Astrocyte of the spinal cord (primary cell): ENCODE measurements around the gene AFG1L.
"Not testable (repeated sequence)": the region's sequence is repeated elsewhere in the genome, so short reads cannot be mapped to it uniquely, and the experiment has no call there.

Experiments used
- DNase-seq: peaks from one replicate; pipeline ENCODE4 v3.0.0; 2011; ENCODE audit warnings: low read depth, low spot score
- H3K4me3 ChIP-seq: 2 replicates; pipeline ENCODE4 v1.5.1; 2011; ENCODE audit warnings: low read depth, mild to moderate bottlenecking, low read length, moderate library complexity
- CTCF ChIP-seq: IDR thresholded peaks from 2 replicates; pipeline ENCODE4 v1.5.1; 2012; ENCODE audit warnings: low read depth, mild to moderate bottlenecking, low read length, inconsistent platforms
- in situ Hi-C: cut with HindIII; loops from 2 replicates; pipeline ENCODE4 v1.10.0; 2017; ENCODE audit warnings: low sequenced_read_pairs

Gene AFG1L

DNA sequence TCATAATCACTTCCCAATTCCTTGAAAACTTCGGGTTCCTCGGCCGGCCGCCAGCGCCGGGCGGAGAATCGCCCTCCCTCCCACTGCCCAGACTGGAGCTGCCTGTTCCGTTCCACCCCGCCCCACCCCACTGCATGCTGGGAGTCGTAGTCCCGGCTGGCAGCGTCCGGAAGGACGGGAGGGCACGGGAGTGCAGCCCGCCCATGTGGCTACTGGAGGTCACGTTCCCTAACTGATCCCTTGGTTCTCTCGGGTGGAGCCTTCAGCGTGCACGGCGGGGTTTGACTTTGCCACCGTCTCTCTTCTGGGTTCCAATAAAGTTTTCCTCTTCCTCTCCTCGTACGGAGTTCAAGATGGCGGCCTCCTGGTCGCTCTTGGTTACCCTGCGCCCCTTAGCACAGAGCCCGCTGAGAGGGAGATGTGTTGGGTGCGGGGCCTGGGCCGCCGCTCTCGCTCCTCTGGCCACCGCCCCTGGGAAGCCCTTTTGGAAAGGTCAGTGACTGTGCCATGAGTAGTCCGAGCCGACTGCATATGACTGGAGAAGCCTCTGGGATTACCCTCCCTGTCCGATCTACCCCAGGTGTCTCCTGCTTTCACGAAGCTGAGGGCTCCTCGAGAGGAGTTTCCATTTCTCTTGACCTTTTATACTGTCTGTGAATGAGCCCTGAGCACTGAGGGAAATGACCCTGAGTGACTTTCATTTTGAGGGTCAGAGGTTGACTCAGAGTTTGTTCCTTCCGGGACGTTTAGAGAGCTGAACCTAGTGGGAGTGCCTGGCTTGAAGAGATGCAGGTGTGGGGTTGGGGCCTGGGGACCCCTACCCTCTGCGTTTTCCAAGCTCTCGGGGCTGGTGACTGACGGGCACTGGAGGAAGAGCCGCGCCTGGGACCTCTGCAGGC lies at the start of gene AFG1L:
TSS of gene AFG1L (plus strand) at position 328 of the 899 bp plus-strand sequence. CDS start at position 354, 26 bp downstream.
- H3K4me3 ChIP-seq: peak within 1 kb of the TSS; percentile 87
- in situ Hi-C loops: no loop called here
- TF ChIP-seq CTCF: no peak
- peak; percentile 89 for DNase-seq

- H3K4me3 ChIP-seq, DNase-seq, in situ Hi-C loops: not testable (repeated sequence)
Measured at GRCh38 chr6:108245095-108245494, 49.8 kb upstream of the AFG1L start.

DNA sequence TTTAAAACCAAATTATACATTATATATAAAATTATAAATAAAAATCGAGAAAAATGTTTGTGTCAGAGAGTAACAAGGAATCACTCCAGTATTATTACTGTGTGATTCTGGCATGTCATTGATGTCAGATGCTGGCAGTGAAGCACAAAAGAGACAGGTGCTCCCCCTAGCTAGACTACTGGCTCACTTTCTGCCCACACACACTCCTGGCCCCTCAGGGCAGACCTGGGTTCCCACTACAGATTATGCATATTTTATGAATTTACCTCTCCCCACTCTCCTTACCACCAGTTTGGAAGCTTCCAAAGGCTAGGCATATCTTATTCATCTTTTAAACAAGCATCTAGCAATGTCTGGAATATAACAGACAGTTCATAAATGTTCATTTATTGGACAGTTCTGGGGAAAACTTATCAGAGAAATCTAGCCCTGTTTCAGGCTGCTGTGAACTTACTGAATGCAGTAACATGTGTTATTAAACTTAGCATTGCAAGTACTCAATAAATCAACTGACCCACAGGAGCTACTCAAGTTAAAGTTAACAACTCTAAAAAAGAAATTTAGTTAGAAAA lies 46.8 kb upstream of the AFG1L start:
- DNase-seq: no peak
- H3K4me3 ChIP-seq: no peak overlapping the region
- in situ Hi-C loops: no loop called here
- TF ChIP-seq CTCF: no peak

- H3K4me3 ChIP-seq: no peak overlapping the region
- in situ Hi-C loops: no loop called here
- TF ChIP-seq CTCF: peak; percentile 50
- peak; percentile 43 for DNase-seq
Measured at GRCh38 chr6:108250240-108250866, 44.5 kb upstream of the AFG1L start.

GRCh38 chr6:108251252-108251651 lies 43.6 kb upstream of the AFG1L start:
- no peak overlapping the region for H3K4me3 ChIP-seq
- TF ChIP-seq CTCF: no peak
- no peak for DNase-seq
- in situ Hi-C loops: no loop called here

- H3K4me3 ChIP-seq: no peak overlapping the region
- no peak for DNase-seq
- TF ChIP-seq CTCF: no peak
- in situ Hi-C loops: no loop called here
Measured at GRCh38 chr6:108252055-108252454, 42.8 kb upstream of the AFG1L start.

- no peak overlapping the region for H3K4me3 ChIP-seq
- DNase-seq: no peak
- TF ChIP-seq CTCF: no peak
- in situ Hi-C loops: no loop called here
Measured at GRCh38 chr6:108253241-108253640, 41.6 kb upstream of the AFG1L start.
